ENCODE results near the gene RB1. TPM values are rescaled to one million over a fixed set of nuclear protein-coding genes. Genes with fewer than 3 reads are reported as not detected.

RB1 gene
- total RNA-seq, 2 experiments from 2014 or later: 33.5 to 84.4 TPM

GRCh38 chr13:48486362-48486761 lies 182.8 kb downstream of the RB1 start:
- POLR2A ChIA-PET: interaction anchor here (0.9 kb wide), 1 partner anchor 146 kb away, joined by 4 read pairs; no protein-coding TSS in a partner anchor
- Histone ChIP-seq H4K20me1 (ENCODE audit: insufficient read depth, low read length) (no peaks in the 10 kb centered on the region; the same call in 1 of the 2 replicates), H3K36me3 (ENCODE audit: insufficient read depth, low read length) (peaks cover 75% of the 10 kb centered on the region), H3K4me2 (ENCODE audit: low read length) (no peak overlapping the region), H3K9me2 (ENCODE audit: insufficient read depth, low read length) (no peaks in the 10 kb centered on the region), H3K4me1 (ENCODE audit: insufficient read depth, low read length, poor library complexity, severe bottlenecking) (peaks cover 26% of the 10 kb centered on the region), H3K9me3 (ENCODE audit: low read length) (no peaks in the 10 kb centered on the region), H3K27ac (ENCODE audit: low read depth, low read length, poor library complexity, severe bottlenecking) (no peak overlapping the region), H2AFZ (ENCODE audit: low read length) (no peak overlapping the region), H3K79me2 (ENCODE audit: insufficient read depth, low read depth, low read length) (no peaks in the 10 kb centered on the region), H3K4me3 (ENCODE audit: low read depth, low read length, poor library complexity, severe bottlenecking) (no peak overlapping the region)
- TF ChIP-seq, protein P1, sequence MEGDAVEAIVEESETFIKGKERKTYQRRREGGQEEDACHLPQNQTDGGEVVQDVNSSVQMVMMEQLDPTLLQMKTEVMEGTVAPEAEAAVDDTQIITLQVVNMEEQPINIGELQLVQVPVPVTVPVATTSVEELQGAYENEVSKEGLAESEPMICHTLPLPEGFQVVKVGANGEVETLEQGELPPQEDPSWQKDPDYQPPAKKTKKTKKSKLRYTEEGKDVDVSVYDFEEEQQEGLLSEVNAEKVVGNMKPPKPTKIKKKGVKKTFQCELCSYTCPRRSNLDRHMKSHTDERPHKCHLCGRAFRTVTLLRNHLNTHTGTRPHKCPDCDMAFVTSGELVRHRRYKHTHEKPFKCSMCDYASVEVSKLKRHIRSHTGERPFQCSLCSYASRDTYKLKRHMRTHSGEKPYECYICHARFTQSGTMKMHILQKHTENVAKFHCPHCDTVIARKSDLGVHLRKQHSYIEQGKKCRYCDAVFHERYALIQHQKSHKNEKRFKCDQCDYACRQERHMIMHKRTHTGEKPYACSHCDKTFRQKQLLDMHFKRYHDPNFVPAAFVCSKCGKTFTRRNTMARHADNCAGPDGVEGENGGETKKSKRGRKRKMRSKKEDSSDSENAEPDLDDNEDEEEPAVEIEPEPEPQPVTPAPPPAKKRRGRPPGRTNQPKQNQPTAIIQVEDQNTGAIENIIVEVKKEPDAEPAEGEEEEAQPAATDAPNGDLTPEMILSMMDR (conservative IDR thresholded peaks at IDR 0.05; ENCODE audit: low read length): no peak
- TF ChIP-seq EZH2phosphoT487 (IDR thresholded peaks at IDR 0.05; ENCODE audit: borderline replicate concordance, low read depth, low read length): no peak
- intact Hi-C loops (cut with micrococcal nuclease; ENCODE audit: unreplicated experiment): no loop called here
- CTCF ChIA-PET (ENCODE audit: unreplicated experiment): no interaction called here
- BruUV-seq (replicated peaks): no TSS peak
- DNase-seq (ENCODE audit: low spot score): no peak

- DNase-seq (ENCODE audit: low spot score): no peak
- POLR2A ChIA-PET: interaction anchor here (0.9 kb wide), 1 partner anchor 147 kb away, joined by 4 read pairs; no protein-coding TSS in a partner anchor
- Histone ChIP-seq H2AFZ (ENCODE audit: low read length) (no peak overlapping the region), H3K27ac (ENCODE audit: low read depth, low read length, poor library complexity, severe bottlenecking) (no peak overlapping the region), H3K4me3 (ENCODE audit: low read depth, low read length, poor library complexity, severe bottlenecking) (no peak overlapping the region), H3K36me3 (ENCODE audit: insufficient read depth, low read length) (peaks cover 70% of the 10 kb centered on the region), H3K4me1 (ENCODE audit: insufficient read depth, low read length, poor library complexity, severe bottlenecking) (peaks cover 31% of the 10 kb centered on the region), H3K4me2 (ENCODE audit: low read length) (no peak overlapping the region), H3K79me2 (ENCODE audit: insufficient read depth, low read depth, low read length) (no peaks in the 10 kb centered on the region), H3K9me2 (ENCODE audit: insufficient read depth, low read length) (no peaks in the 10 kb centered on the region), H3K9me3 (ENCODE audit: low read length) (no peaks in the 10 kb centered on the region), H4K20me1 (ENCODE audit: insufficient read depth, low read length) (no peaks in the 10 kb centered on the region; the same call in 1 of the 2 replicates)
- intact Hi-C loops (cut with micrococcal nuclease; ENCODE audit: unreplicated experiment): no loop called here
- CTCF ChIA-PET (ENCODE audit: unreplicated experiment): no interaction called here
- TF ChIP-seq, protein P1 (conservative IDR thresholded peaks at IDR 0.05; ENCODE audit: low read length): no peak
- no peak for TF ChIP-seq EZH2phosphoT487 (IDR thresholded peaks at IDR 0.05; ENCODE audit: borderline replicate concordance, low read depth, low read length)
- BruUV-seq (replicated peaks): no TSS peak
These were observed 183.3 kb downstream of the RB1 start for GRCh38 chr13:48486836-48487235.

DNA sequence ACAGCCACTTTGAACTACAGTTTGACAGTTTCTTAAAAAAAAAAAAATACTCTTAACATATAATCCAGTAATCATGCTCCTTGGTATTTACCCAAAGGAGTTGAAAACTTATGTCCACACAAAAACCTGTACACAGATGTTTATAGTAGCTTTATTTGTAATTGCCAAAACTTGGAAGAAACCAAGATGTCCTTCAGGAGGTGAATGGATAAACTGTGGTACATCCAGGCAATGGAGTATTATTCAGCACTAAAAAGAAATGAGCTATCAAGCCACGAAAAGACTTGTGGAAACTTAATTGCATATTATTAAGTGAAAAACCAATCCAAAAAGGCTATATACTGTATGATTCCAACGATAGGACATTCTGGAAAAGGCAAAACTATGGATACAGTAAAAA lies 184.4 kb downstream of the RB1 start:
- H3K4me3 ChIP-seq (ENCODE audit: low read depth, low read length, poor library complexity, severe bottlenecking): no peak overlapping the region
- no peak overlapping the region for H3K4me2 ChIP-seq (ENCODE audit: low read length)
- DNase-seq (ENCODE audit: low spot score): no peak
- H3K9me3 ChIP-seq (ENCODE audit: low read length): no peaks in the 10 kb centered on the region
- TF ChIP-seq EZH2phosphoT487 (IDR thresholded peaks at IDR 0.05; ENCODE audit: borderline replicate concordance, low read depth, low read length): no peak
- TF ChIP-seq, protein P1 (conservative IDR thresholded peaks at IDR 0.05; ENCODE audit: low read length): no peak
- H3K79me2 ChIP-seq (ENCODE audit: insufficient read depth, low read depth, low read length): no peaks in the 10 kb centered on the region
- no TSS peak for BruUV-seq (replicated peaks)
- peaks cover 61% of the 10 kb centered on the region for H3K36me3 ChIP-seq (ENCODE audit: insufficient read depth, low read length)
- intact Hi-C loops (cut with micrococcal nuclease; ENCODE audit: unreplicated experiment): no loop called here
- no peaks in the 10 kb centered on the region for H3K9me2 ChIP-seq (ENCODE audit: insufficient read depth, low read length)
- no peak overlapping the region for H3K27ac ChIP-seq (ENCODE audit: low read depth, low read length, poor library complexity, severe bottlenecking)
- CTCF ChIA-PET (ENCODE audit: unreplicated experiment): no interaction called here
- H2AFZ ChIP-seq (ENCODE audit: low read length): no peak overlapping the region
- H4K20me1 ChIP-seq (ENCODE audit: insufficient read depth, low read length): no peaks in the 10 kb centered on the region; the same call in 1 of the 2 replicates
- POLR2A ChIA-PET: interaction anchor here (0.7 kb wide), 1 partner anchor 46 kb away, joined by 3 read pairs; no protein-coding TSS in a partner anchor
- peaks cover 42% of the 10 kb centered on the region for H3K4me1 ChIP-seq (ENCODE audit: insufficient read depth, low read length, poor library complexity, severe bottlenecking)

Measured in OCI-LY7 (cell line).